GM18502 (cell line): Measurements from ENCODE around the gene PCDHB3.
"Not testable (repeated sequence)": the region's sequence is repeated elsewhere in the genome, so short reads cannot be mapped to it uniquely, and the experiment has no call there.

Source experiments
- ATAC-seq: cut with Tn5 transposase; IDR thresholded peaks from one replicate; pipeline ENCODE4 v1.9.1; 2021; ENCODE audit warnings: mild to moderate bottlenecking; ENCODE audit not compliant: unreplicated experiment, poor library complexity

The PCDHB3 gene

GRCh38 chr5:141135030-141135717 is 34.9 kb downstream of the PCDHB3 start, which contains the start of gene PCDHB5:
Gene PCDHB5, plus strand, starts transcription at chr5:141135206. Its CDS starts 229 bp downstream, at chr5:141135435.
- no peak for ATAC-seq

DNA sequence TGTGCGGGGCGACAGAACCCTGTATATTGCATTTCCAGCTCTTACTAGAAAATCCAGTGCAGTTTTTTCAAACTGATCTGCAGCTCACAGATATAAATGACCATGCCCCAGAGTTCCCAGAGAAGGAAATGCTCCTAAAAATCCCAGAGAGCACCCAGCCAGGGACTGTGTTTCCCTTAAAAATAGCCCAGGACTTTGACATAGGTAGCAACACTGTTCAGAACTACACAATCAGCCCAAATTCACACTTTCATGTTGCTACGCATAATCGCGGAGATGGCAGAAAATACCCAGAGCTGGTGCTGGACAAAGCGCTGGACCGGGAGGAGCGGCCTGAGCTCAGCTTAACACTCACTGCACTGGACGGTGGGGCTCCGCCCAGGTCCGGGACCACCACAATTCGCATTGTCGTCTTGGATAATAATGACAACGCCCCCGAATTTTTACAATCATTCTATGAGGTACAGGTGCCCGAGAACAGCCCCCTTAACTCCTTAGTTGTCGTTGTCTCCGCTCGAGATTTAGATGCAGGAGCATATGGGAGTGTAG is 35.5 kb downstream of the PCDHB3 start:
- ATAC-seq: no peak

DNA sequence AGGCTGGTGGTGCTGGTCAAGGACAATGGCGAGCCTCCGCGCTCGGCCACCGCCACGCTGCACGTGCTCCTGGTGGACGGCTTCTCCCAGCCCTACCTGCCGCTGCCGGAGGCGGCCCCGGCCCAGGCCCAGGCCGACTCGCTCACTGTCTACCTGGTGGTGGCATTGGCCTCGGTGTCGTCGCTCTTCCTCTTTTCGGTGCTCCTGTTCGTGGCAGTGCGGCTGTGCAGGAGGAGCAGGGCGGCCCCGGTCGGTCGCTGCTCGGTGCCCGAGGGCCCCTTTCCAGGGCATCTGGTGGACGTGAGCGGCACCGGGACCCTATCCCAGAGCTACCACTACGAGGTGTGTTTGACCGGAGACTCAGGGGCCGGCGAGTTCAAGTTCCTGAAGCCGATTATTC is 37.1 kb downstream of the PCDHB3 start:
- not testable (repeated sequence) for ATAC-seq

- no peak for ATAC-seq
Measured at GRCh38 chr5:141149812-141150211, 49.5 kb downstream of the PCDHB3 start, which contains the start of gene PCDHB6. Gene PCDHB6, plus strand, starts transcription at chr5:141150057. Its CDS starts 201 bp downstream, at chr5:141150258.

GRCh38 chr5:141150224-141150992 is 50.1 kb downstream of the PCDHB3 start:
- no peak for ATAC-seq

DNA sequence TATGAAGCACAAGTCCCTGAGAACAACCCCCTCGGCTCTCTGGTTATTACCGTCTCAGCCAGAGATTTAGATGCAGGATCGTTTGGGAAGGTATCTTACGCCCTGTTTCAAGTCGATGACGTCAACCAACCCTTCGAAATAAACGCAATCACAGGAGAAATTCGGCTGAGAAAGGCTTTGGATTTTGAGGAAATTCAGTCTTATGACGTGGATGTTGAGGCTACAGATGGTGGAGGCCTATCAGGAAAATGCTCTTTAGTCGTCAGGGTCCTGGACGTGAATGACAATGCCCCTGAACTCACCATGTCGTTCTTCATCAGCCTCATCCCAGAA is 50.7 kb downstream of the PCDHB3 start:
- no peak for ATAC-seq

DNA sequence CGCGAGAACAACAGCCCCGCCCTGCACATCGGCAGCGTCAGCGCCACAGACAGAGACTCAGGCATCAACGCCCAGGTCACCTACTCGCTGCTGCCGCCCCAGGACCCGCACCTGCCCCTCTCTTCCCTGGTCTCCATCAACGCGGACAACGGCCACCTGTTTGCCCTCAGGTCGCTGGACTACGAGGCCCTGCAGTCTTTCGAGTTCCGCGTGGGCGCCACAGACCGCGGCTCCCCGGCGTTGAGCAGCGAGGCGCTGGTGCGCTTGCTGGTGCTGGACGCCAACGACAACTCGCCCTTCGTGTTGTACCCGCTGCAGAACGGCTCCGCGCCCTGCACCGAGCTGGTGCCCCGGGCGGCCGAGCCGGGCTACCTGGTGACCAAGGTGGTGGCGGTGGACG is 51.4 kb downstream of the PCDHB3 start:
- not testable (repeated sequence) for ATAC-seq

GRCh38 chr5:141152096-141152495 is 51.8 kb downstream of the PCDHB3 start:
- ATAC-seq: not testable (repeated sequence)
